Stimulated activated CD8-positive, alpha-beta memory T cell treated with anti-CD3 and anti-CD28 coated beads, Interleukin-7, amount 100 ng/mL, for 48 hours (primary cell): ENCODE measurements around the gene C1D.

Experiments
- DNase-seq, 2 donors: peaks; one replicate each; pipeline ENCODE4 v3.0.0-alpha.2; 2020; ENCODE audit warnings: low read depth in 1 of 2; ENCODE audit errors: extremely low read depth in 1 of 2

Gene C1D

GRCh38 chr2:68059784-68060525 lies 2.8 kb downstream of the C1D start:
- no peak for DNase-seq

- no peak for DNase-seq
Measured at GRCh38 chr2:68057658-68058396, 5.0 kb downstream of the C1D start.

DNA sequence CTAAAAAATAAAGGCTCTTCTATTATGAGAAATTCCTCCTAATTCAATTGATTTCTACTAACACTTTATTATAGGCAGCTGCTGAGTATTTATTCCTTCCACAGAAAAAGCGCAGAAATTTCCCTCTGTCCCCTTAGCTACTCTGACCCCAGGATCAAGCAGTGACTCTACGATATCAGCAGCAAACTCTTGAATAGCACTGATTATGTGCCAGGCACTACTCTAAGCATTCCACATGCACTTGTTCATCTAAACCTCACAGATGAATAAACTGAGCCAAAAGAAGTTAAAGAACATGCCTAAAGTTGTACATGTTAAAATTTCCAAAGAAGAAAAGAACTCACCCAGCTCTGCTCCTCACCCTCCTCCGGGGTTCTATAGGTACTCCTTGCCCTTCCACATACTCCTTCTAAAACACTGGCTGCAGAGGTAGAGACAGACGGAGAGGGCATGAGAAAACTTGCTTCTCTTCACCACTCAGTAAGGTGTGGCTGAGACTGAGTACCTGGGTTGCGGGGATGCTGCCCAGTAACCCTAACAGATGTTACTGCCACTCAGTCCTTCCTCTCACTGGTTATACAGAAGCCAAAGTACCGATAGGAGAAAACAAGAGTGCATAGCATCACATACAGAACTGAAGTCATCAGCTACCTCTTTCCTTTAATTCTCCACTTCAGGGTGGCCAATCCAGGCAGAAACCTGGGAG lies 9.9 kb downstream of the C1D start:
- no peak for DNase-seq

DNA sequence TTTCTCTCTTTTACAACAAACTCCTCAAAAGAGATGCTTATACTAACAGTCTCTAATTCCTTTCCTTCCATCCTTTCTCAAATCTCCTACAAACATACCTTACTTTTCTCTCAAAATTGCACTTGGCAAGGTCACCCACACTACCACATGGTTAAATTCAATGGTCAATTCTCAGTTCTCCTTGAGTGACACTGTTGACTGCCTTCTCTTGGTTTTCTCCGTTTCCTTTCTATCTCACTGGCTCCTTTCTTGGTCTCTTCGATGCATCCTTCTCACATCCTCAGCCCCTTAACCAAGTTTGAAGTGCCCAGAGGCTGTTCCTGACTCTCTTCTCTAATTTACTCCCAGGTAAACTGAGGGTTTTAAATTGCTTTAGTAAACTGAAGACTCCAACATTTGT lies 12.5 kb downstream of the C1D start:
- no peak for DNase-seq

- DNase-seq = no peak
Measured at GRCh38 chr2:68046642-68047240, 16.1 kb downstream of the C1D start.

- DNase-seq = no peak
Measured at GRCh38 chr2:68046224-68046623, 16.6 kb downstream of the C1D start.

DNA sequence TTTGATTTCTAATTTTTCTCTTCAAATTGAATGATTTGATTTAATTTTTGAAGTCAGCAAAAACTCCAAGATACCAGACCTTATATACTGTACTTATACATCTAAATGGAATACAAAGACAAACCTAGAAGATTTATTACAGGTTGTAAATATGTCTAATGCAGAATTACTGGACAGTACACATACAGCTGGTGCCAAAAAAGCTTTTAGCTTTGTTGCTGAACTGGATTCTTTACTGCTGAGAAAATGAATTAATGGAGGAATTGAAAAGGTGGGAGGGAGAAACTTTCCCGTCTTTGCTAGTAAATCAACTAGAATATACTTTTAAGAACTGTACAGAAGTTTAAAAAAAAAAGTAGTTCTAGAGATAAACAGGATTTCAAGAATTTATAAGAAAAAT lies 17.5 kb downstream of the C1D start:
- DNase-seq = no peak

- DNase-seq = no peak
Measured at GRCh38 chr2:68044099-68044498, 18.7 kb downstream of the C1D start.

DNA sequence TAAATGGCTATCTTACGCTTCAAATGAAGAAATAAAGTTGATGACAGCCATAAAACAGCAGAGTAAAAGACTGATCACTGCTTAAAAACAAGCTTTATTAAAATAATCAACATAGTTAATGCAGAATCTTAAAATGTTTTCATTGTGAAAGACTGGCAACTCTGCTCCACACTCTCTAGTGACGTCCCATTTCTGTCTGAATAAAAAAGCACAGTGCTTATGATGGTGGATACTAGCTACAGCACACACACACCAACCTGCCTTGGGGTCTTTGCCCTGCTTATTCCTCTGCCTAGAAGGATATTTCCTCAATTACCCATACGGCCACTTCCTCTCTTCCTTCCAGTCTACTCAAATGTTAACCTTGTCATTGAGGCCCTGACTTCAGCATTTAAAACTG lies 19.1 kb downstream of the C1D start:
- DNase-seq = no peak

DNA sequence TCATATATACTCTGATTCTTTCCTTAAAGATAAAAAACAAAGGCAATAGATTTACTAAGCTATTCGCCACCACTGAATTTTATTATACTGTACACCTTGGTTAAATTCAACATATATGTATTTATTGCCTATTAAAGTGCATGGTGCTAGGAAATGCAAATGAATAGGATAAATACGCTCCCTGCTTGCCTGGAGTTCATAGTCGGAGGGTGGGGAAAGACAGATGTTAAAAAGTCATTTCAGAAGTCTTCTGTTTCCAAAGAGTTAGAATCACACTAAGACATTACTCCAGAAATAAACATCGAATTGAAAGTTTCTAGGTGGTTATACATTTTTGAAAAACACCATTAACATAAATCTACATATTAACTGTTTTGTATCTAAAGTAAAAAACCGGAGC lies 19.8 kb downstream of the C1D start:
- no peak for DNase-seq

DNA sequence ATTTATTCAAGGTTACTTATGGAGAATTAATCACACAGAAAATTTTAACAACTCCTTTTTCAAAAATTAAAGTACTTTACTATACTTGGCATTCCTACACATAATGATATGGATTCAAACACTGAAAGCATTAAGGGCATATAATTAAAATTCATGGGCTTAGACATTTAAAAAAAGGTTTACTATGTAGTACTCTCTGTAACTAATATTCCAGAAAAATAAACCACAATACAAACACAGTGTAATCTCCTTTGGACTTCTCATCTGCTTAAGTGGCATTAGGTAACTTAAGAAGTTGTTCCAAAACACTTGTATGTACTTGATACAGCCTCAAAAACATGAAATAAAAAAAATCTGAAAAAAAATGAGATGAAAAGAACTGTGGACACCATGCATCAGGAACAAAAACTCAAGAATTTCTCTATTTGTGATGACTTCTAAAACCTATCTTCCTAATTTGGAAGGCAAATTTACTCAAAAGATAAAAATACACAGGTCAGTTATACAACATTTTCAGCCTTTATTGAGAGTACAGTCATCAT lies 21.0 kb downstream of the C1D start:
- DNase-seq = no peak

DNA sequence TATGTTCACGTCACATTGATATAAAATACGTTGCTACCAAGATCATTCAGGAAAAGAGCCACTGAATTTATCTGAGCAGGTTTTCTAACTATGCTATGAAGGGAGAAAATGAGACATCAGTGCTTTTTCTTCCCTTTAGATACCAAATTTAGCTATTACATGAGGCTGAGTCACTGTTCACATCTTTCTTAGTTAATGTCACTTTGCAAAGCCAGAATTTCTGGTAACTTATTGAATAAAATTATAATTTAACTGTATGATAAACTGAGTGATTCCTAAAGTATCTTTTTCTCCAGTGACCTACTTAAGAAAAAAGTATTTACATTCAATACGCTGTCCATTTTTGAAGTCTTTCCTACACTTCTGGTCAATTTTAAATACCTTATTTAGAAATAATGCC lies 22.7 kb downstream of the C1D start:
- DNase-seq = no peak

DNA sequence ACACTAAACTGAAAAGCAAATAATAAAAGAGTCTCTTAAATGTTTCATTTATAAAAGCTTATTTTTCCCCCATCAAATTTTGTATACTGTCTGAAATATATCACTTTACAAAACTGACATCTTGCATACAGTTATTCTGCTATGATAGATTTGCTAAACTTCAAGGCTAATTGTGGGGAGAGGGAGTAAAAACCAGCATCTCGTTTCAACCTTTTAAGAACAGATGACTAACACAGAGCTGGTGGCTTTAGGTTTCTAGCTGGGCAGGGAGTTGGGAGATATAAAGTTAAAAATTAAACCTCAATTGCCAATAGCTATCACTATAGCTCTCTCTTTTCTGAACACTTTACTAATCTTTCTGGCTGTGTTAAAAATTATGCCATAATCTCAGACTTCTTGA lies 23.5 kb downstream of the C1D start:
- no peak for DNase-seq

GRCh38 chr2:68032702-68033101 lies 30.1 kb downstream of the C1D start:
- no peak for DNase-seq

DNA sequence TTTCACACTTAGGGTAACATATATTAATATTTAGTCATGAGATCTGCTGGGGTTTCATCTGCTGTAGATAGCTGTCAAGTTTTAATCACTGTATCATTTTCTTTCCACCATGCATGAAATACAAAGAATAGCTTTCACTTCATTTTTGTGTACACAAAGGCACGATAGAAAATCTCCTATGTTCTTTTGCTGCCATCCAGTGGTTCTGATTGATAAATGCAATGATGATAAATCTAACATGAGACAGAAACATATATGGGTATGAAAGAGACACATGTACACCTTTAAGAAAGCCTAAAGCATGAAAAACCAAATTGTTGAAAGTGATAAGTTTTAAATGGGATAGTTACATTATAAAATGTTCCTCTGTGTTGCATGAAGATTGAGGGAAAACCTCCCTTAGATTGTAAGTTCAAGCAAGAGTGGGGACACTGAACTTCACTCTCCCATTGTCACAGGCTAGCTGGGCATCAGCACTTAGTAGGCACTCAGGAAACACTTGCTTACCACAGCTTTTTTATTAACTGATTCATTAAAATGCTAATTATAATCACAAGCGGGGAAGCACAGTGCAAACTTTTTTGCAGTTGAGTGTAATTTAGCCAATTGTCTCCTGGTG lies 31.2 kb downstream of the C1D start:
- DNase-seq = no peak

GRCh38 chr2:68031043-68031442 lies 31.8 kb downstream of the C1D start:
- no peak for DNase-seq

GRCh38 chr2:68030529-68030928 lies 32.3 kb downstream of the C1D start:
- no peak for DNase-seq

GRCh38 chr2:68027959-68028358 lies 34.8 kb downstream of the C1D start:
- no peak for DNase-seq

GRCh38 chr2:68024450-68024849 lies 38.4 kb downstream of the C1D start:
- no peak for DNase-seq

GRCh38 chr2:68023904-68024303 lies 38.9 kb downstream of the C1D start:
- no peak for DNase-seq

DNA sequence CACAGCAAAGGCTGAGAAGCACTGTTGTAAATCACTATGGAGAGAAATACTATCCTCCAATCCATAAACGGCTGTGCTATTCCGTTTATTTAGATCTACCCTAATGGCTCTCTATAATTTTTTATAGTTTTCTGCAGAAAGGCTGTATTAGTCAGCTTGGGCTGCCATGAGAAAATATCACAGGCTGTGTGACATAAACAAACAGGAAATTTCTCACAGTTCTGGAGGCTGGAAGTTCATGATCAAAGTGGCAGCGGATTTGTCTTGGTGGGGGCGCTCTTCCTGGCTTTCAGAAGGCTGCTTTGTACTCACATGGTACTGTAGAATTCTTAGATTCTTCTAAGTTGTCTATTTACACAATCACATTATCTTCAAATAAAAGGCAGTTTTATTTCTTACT lies 44.1 kb downstream of the C1D start:
- DNase-seq = no peak
